PC-9 (cell line): ENCODE results near the gene RNASE4.

Experiments
- CTCF ChIP-seq: fragments of 200-600 bp; sonication (generic); conservative IDR thresholded peaks from 2 replicates; pipeline ENCODE4 v1.6.1; 2017; ENCODE audit warnings: mixed run types, antibody characterized with exemption, mild to moderate bottlenecking, moderate library complexity
- EZH2 ChIP-seq: fragments of 200-600 bp; sonication (generic); IDR thresholded peaks from 2 replicates; pipeline ENCODE4 v1.8.0; 2017; ENCODE audit warnings: antibody characterized with exemption, low read depth

- no peak for TF ChIP-seq CTCF
- TF ChIP-seq EZH2: no peak
These were observed 26.9 kb downstream of the RNASE4 start for GRCh38 chr14:20711261-20711660.
